CD4-positive, alpha-beta T cell treated with Interferon gamma for 1 hour (primary cell): ENCODE measurements around the gene GNAQ.

Experiments
- DNase-seq: peaks from one replicate; pipeline ENCODE4 v3.0.0-alpha.2; 2020

The GNAQ gene

DNA sequence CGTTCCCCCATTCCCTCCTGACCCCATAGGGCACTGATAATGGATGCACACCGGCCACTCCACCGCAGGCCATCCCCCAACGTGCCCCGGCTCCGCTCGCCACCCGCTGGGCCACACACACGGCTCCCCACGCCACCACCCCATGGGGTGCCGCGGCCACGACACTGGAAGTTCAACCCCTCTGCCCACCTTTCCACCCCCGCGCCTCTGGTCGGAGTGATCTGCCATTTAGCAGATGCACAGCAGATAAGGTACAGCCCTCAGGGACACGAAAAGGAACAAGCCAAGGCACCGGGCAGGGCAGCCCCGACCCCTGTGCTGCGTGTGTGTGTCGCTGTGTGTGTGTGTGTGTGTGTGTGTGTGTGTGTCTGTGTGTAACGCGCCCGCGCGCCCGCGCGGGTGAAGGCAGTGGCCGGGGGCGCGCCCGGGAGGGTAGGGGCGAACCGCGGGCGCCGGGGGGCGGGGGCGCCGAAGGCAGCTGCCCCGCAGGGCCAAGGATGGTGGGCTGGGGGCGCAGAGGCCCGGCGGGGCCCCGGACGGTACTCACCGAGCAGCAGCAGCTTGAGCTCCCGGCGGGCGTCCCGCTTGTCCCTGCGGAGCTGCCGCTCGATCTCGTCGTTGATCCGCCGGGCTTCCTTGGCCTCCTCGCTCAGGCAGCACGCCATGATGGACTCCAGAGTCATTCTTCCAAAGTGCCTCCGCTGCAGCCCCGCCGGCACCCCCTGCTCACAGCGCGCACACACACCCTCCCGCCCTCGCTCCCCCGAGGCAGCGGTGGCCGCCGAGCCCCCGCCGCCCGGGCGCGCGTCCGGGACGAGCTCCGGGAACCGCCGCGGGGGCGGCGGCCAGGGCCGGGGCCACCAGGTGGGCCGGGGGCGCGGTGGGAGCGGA lies 813 bp downstream of the GNAQ start:
- DNase-seq, result peak; percentile 59

DNA sequence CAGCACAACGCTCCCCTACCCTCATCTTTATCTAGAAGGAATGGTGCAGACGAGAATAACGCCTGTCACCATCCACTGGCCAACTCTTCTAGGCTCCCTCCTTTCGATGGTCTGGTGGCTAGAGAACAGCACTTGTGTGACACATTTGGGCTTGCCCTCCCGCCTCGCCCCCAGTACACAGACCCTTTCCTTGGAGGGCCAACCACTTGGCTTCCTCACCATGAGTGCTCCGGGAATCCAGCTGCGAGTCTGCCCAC lies 1.4 kb downstream of the GNAQ start:
- no peak for DNase-seq

DNA sequence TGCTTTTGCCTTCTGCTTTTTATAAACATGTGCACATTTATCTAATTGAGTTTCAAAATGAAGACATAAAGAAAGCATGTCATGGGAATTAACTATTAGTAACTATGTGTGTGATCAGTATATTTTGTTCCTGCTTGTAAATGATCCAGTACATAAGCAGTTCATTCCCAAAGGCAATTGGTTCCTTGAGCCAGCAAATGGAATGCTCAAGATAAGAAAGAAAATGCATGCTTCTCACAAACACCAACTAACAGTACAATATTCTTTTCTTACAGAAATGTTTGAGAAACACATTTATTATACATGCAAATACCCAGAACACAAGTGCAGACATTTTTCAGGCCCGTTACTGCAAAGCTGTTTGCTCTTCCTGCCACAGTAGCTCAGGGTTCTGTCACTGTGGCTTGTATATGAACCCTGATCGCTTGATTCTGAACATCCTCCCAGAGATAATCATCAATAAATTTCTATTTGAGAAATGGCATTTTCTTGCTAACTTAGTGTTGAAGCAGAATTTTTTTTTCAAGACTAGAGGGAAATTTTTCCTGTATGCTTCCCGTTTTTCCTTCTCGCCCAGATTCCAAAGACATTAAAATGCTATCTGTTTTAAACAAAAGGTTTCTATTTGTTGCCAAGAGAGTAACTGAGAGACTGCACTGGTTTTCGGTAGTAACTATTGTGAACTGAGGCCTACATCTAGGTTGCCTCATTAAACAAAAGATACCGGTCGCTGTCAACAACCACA lies 1.9 kb downstream of the GNAQ start:
- DNase-seq, result no peak

DNA sequence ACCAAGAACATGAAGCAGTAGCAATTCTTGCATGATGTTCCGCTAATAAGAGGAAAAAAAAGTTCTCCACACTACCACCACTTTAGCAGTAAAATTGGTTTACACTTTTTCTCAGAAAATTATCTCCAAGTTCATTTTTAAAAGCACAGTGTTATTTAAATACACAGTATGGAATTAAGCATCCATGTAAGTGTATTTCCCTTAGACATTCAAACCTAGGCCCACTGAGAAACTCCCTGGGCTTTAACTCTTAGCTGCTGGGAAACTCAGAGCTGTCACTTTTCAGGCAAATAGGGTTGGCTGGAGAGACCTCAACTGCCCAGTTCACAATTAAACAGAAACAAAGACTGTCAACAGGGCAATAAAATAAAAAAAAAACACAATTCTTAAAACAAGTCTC lies 2.7 kb downstream of the GNAQ start:
- no peak for DNase-seq

DNA sequence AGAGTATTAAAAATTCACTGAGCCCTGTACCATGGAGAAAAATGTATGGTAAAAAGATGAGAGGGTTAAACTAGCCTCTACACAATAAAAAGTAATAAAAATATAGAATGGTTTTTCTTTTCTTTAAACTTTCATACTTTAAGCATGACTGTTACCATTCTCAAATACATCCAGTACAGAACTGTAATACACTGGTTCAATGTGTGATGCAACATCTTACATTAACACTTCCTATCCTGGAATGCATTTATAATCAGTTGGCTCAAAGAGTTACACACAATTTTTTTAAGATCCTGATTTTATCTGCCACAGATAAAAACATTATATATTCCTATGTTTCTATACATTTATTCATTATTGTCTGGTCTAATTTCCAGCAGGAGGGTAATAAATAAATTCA lies 4.7 kb downstream of the GNAQ start:
- DNase-seq, result no peak

DNA sequence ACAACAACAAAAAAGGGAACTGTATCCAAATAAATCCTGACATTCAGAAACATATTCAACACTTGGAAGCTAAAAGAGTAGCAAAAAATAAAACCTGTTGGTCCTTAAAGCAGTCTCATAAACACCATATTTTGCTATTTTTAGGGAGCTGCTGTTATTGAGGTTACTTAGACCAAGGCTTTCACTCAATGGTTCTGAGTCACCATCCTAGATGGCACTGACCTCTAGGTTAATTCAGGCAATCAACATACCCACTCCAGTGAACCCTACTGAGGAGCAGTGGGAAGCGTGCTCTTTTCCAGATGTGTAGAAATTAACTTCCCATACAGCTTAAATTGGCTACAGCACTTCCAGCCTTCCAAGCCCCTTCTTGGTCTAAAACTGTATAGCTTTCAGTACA lies 5.2 kb downstream of the GNAQ start:
- DNase-seq, result no peak

DNA sequence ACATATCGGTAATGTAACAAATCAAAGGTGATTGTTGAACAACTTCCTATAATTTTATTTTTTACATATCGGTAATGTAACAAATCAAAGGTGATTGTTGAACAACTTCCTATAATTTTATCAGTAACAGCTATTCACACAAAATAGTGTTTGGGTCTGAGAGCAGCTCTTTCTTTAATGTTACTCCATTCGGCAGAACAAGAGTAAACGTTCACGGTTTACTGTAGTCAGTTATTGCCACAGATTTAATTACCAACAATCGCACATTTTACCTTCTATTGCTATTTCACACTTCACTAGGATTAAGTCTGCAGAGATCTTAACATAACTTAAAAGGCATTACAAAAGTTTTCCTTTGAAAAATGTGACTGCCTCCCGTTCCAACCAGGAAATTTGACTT lies 6.4 kb downstream of the GNAQ start:
- no peak for DNase-seq

DNA sequence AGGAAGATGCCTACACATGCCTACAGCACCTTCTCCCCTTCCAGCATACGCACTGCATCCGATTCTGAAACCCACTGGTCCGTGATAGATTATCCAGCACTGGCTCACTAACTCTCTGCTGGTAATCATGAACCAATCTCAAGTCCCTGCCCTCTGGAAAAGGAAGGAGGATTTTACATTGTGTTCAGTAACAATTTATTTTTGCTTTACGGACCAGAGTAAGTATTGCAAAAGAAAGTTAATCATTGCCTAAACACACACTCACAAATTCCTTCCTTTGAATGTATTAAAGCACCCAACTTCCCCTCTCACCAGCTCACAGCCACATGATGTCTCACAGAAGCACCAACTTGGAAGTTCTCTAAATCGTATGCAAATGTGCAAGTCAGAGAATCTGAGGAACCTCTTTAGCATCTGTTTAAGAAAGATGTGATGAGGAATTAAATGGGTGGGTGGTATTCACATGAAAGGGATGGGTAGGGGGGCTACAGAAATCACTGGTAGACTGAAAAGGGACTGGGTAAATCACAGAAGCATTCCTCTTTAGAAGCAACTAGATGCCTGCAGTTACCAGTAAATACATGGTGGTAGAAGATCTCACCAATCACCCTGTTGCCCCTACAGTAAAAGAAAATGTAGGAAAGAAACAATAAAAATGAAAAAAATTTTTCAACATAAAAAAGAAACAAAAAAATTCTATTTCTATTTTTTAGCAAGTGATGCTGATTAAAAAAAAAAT lies 8.4 kb downstream of the GNAQ start:
- peak; percentile 25 for DNase-seq

DNA sequence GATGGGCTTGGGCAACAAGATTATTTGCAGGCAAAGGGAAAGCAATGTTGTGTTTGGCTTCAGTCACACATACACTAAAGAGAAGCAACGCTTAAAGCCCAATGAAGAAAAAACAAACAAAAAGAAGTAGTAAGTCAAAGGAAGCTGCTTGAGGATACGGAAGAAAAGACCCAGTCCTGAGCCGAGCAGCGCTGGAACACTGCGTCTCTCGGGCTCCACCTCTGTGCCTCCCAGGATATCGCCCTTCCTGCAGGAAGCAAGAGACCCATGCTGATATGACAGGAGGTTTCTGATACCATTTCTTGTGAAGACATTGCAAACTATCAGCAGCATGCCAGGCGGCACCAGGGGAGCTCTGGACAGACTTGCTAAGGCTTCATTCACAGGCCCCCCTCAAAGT lies 9.9 kb downstream of the GNAQ start:
- DNase-seq, result no peak

DNA sequence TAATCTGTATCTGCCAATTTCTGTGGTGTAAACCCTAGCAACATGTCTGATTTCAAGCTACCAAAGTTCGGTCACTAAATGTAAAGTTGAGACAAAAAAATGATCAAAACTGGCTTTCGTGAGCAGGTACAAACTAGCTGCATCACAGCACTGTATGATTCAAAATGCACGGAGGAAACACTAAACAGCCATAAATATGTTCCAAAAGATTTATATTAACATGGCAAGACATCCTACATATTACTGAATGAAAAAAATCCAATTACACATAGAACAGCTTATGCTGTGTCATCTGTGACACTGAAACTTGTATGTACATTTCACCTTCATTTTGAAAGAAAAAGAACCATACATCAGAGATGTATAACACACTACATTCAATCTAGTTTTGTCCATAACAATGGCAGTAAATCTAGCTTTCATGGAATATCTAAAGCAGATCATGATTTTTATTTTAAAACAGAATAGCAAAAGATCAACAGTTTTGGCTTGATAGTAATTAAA lies 14.4 kb downstream of the GNAQ start:
- DNase-seq, result no peak

DNA sequence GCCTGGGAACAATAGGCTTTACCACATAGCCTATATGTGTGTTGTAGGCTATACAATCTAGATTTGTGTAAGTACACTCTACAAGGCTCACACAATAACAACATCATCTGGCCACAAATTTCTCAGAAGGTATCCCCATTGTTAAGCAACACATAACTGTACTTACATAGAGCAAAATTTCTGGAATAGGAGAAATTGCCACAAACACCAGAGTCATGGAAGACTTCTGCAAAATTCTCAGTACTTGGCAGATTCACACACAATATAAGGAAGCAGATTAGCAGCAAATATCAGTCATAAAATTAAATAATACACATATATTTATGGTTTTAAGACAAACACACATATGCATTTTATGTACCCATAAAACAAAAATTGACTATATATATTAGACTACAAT lies 16.4 kb downstream of the GNAQ start:
- no peak for DNase-seq

DNA sequence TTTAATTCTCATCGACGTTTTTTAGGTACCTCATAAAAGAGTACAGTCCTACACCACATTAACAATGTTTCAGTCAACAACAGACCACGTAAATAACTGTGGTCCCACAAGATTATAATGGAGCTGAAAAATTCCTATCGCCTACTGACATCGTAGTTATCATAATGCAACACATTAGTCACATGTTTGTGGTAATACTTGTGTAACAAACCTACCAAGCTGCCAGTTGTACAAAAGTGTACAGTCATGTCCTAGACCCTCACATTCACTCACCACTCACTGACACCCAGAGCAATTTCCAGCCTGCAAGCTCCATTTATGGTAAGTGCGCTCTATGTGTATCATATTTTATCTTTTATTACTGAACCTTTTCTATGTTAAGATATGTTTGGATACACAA lies 16.8 kb downstream of the GNAQ start:
- no peak for DNase-seq

DNA sequence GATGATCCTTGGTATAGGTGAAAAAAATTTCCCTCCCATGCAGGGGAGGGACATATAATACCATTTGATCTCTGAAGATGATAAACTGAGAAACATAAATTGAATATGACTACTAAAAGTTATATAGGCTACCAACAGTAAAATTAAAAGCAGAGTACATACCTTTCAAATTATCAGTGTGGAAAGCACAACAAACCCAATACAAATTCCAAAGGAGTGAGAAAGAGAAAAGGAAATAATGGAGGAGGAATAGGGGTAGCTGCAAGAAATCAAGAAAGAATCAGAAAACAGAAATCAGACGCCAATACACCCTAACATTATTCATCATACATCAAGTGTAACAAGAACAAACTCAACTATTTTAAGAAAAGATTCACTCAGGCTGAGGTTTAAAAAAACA lies 17.7 kb downstream of the GNAQ start:
- DNase-seq, result no peak

DNA sequence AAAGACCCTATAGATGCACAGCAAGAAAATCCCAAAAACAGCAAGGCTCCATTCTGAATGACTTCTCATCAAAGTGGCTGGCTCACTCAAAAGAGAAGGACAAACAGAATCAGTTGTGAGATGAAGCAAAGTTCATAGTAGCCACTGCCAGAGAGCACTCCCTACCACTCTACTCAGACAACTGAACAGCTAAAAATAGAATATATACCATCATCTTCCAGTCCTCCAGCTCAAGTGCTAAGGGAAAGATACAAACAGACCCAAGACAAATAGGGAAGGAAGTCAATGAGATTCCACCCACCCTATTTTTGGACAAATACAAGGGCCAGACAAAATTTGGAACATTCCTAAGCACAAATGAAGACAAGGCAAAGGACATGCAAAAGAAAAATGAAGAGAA lies 20.6 kb downstream of the GNAQ start:
- DNase-seq, result no peak

DNA sequence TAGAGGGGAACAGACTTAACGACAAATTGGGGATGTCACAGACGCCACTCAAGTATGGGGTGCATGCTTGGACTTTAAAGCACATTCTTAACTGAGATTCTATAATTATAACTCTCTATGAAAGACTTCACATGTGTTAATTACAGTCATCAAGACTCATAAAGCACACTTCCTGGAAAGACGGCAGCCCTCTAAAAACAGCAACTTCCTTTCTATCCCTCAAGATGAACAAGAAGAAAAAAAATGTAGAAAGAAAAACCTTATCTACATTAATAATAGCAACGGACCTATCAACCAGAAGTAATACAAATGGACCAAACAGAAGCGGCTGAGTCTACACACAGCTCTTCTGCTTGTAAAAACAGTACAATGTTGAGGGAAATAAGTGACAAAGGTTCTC lies 21.2 kb downstream of the GNAQ start:
- no peak for DNase-seq

DNA sequence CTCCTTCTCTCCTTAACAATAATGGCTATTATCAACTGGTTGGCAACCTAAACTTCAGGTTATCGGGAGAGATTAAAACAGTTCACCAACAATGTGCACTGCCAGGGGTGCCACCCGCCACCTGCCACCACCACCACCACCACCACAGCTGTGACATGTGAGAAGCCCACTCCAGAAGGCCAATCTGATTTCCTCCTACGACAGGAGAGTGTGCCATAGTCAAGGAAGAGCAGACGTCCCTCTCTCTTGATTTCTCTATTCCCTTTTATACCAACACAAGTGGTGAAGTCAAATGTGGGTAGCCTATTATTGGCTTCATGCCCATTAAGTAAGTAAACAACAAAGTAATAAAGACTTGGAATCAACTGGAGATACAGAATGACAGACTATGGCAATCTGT lies 22.4 kb downstream of the GNAQ start:
- no peak for DNase-seq

DNA sequence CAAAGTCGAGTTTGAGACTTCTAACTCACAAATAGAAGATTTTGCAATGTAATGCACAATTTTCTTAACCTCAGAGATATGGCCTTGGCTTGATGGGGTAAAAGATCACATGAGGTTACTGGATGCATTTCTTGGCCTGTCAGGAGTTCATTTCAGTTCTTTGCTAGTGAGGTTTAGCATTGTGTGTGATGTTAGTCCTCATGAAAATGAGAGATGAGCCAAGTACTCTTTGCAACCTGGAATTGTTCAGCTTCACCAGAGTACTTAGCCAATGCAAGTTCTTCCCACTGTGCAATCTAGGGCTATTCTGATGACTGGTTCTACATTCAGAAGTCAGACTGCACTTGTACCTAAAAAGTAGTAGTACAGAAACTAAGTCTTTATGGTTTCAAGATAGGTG lies 24.9 kb downstream of the GNAQ start:
- no peak for DNase-seq

DNA sequence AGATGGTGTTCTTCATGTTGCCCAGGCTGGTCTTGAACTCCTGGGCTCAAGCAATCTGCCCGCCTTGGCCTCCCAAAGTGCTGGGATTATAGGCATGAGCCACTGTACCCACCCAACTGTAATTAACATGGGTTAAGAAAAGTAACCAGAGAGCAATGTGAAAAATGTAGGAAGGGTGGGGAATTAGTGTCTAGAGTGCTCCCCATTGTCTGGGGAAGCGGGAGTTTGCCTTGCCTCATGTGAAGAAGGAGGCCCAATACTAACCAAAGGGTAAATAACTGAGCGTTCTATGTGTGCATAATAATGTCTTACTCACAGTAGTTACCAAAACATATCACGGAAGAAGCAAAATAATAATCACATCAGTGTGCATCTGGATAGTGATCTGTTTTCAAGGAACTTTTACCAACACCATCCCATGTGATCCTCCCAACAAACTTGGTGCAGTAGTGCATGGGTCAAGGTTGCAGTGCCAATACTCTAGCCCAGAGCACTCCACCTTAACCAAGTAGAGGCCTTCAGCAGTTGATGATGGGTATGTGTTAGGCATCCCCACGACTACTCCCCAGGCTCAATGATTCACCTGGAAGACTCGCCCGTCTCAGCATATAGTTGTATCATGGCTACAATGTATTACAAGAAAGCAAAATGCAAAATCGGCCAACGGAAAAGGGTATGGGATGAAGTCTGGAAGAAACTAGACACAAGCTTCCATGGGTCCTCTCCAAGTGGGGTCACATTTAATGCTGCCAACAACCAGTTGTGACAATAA lies 26.2 kb downstream of the GNAQ start:
- DNase-seq, result no peak

DNA sequence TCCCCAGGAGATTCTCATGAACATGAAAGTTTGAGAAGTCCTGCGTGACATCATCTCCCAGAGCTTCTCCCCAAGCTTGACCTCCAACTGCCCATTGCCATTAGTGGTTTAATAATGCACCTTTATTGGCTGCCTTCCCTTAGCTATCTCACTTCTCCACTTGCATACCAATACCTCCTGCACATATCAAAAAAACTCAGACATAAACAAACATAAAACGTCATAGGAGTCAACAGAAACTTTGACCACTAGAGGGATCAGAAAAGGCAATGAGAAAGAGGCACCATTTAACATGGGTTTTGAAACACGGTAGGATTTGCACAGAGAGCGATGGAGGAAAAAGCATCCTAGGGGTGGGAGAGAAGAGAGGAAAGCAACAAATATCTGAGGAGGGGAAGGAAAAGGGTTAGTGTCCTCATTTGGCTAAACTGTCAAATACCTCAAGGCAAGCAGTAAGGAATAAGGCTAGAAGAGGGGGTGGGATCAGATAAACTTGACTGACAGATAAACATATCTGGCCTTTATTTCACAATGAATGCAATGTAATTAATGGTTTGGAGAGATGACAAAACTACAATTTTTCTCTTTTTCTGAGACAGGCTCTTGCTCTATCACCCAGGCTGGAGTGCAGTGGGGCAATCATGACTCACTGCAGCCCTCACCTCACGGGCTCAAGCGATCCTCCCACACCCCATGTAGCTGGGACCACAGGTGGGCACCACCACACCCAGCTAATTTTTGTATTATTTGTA lies 27.0 kb downstream of the GNAQ start:
- no peak for DNase-seq

DNA sequence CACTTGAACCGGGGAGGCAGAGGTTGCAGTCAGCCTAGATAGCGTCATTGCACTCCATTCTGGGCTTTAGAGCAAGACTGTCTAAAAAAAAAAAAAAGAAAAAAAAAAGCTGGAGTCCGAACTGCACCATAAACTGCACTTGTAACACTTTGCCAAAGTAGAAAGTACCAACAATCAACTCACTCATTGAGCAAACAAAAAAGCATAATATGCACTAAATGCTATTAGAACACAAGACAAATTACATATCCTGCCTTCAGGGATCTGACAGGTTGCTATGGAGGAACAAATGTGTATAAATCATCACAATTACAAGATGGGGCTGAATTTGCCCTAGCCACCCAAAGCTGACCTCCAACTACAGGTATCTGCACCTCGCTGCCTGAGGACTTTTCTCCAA lies 27.9 kb downstream of the GNAQ start:
- no peak for DNase-seq

DNA sequence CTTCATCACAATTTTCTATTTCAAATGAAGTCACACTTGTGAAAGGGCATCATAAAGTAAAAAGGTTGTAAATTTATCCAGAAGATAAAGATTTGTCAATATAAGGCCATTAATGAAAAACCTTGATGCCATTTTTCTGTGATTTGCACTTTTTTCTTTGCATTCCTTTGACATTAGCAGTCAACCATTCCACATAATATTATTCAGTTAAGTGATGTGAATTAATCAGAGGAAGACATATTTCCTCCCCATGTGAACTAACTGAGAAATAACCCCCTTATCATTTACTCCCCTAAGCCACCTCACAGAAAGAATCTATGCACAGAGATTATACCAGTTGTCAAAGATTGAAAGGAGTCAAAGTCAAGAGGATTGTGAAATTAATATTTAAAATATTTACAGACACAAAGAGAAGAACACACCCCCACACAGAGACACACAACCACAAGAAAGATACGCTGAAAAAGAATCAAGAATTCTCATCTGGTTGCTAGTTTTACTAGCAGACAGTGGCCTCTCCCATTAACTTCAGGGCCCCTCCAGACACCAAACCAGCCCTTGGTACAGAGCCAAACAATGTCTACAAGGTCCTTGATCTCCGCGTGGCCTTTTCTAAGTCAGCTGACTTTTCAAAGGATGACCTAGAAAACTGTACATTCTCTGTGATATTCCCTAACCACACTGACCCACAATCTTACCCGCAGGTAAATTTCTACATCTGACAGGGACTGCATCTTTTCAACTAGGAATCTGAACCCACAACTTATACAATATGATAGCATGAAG lies 29.5 kb downstream of the GNAQ start:
- DNase-seq, result no peak

DNA sequence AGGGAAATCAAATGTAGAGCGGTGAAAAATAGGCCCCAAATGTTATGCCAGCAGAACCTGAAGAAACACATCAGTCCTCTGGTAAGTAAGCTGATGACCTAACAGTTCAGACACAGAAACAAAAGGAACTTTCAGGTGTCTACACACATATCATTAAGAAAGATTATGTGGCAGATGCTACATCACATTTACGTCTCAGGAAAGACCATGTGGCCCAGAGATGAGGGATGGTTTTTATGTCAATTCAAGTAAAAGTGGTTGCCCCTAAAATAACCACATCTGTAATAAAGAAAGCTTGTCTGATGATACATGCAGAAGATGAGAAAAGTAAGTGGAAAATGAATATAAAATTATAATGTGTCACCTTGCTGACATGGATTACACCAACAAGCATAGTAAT lies 31.4 kb downstream of the GNAQ start:
- DNase-seq, result no peak
